A549 (cell line): Measurements from ENCODE around the gene RNF4. TPM values are rescaled to one million over a fixed set of nuclear protein-coding genes. Genes with fewer than 3 reads are reported as not detected.

ENCODE experiments used
- ATAC-seq, 2 experiments: fragments of 200-7000 bp in 1 of 2; fragments of >200 bp in 1 of 2; cut with Nextera tagmentation in 1 of 2; cut with Tn5 transposase in 1 of 2; 3 replicates each; pipeline versions ENCODE4 v1.8.0 to v1.9.1; 2018 to 2020; ENCODE audit warnings: mild to moderate bottlenecking in 1 of 2, moderate library complexity in 1 of 2
- CTCF ChIA-PET: fragments of 300-600 bp; sonication (Branson Sonifier 250); formaldehyde crosslinking; extraction: SDS; loops from one replicate; lab custom pipeline; 2021; ENCODE audit warnings: antibody characterized with exemption, inconsistent platforms; lab: Yijun Ruan, JAX
- POLR2A ChIA-PET: fragments of 350-600 bp; formaldehyde crosslinking; extraction: SDS; loops from one replicate; lab custom pipeline; 2021; ENCODE audit warnings: antibody characterized with exemption, inconsistent platforms; lab: Yijun Ruan, JAX
- DNase-seq, 2 experiments: peaks; one replicate each; pipeline versions ENCODE4 v3.0.0 to v3.0.0-alpha.2; 2011 to 2016; ENCODE audit warnings: low read depth in 1 of 2, low spot score in 1 of 2
- FAIRE-seq: peaks from 2 replicates; lab custom pipeline; 2011; peaks lifted over from hg19 to GRCh38; lab: Jason Lieb, UNC
- H3K27ac ChIP-seq, 2 experiments: fragments of >200 bp; sonication (Bioruptor Twin); formaldehyde crosslinking; 3 replicates each; pipeline ENCODE4 v1.5.1; 2016 to 2017
- H3K4me1 ChIP-seq: fragments of >200 bp; sonication (Bioruptor Twin); formaldehyde crosslinking; 3 replicates; pipeline ENCODE4 v1.6.1; 2016
- H3K4me2 ChIP-seq: fragments of >200 bp; sonication (Bioruptor Twin); formaldehyde crosslinking; 3 replicates; pipeline ENCODE4 v1.6.1; 2016
- H3K4me3 ChIP-seq: fragments of >200 bp; sonication (Bioruptor Twin); formaldehyde crosslinking; 3 replicates; pipeline ENCODE4 v1.5.1; 2016
- H3K9me3 ChIP-seq: fragments of >200 bp; sonication (Bioruptor Twin); formaldehyde crosslinking; 3 replicates; pipeline ENCODE4 v1.6.1; 2016
- ATOH8 ChIP-seq: fragments of 250-450 bp; sonication (Bioruptor Pico); IDR thresholded peaks from 2 replicates; pipeline ENCODE4 v1.5.0; 2020; ENCODE audit warnings: low read depth, mild to moderate bottlenecking, moderate library complexity
- BHLHE40 ChIP-seq: IDR thresholded peaks from 2 replicates; pipeline ENCODE4 v1.6.1; 2012; ENCODE audit warnings: low read depth, low read length, inconsistent platforms
- CBX8 ChIP-seq: fragments of 200-600 bp; sonication (generic); IDR thresholded peaks from 2 replicates; pipeline ENCODE4 v1.6.1; 2016
- CHD2 ChIP-seq: fragments of 150-350 bp; IDR thresholded peaks from 2 replicates; pipeline ENCODE4 v1.6.1; 2014; ENCODE audit warnings: low read length; ENCODE audit not compliant: partially characterized antibody
- CTCF ChIP-seq: fragments of >200 bp; sonication (Bioruptor Twin); formaldehyde crosslinking; IDR thresholded peaks from 3 replicates; pipeline ENCODE4 v1.5.1; 2016
- GATA3 ChIP-seq: IDR thresholded peaks from 2 replicates; pipeline ENCODE4 v1.6.1; 2012; ENCODE audit warnings: borderline replicate concordance
- HDAC2 ChIP-seq: fragments of 200-600 bp; sonication (generic); IDR thresholded peaks from 2 replicates; pipeline ENCODE4 v1.6.1; 2016
- HES2 ChIP-seq: fragments of >200 bp; sonication (Bioruptor Twin); formaldehyde crosslinking; IDR thresholded peaks from 2 replicates; pipeline ENCODE4 v1.6.1; 2016
- HOXB13 ChIP-seq: fragments of 250-450 bp; sonication (Bioruptor Pico); IDR thresholded peaks from 2 replicates; pipeline ENCODE4 v1.5.0; 2020; ENCODE audit warnings: low read depth, mild to moderate bottlenecking, moderate library complexity
- JUN ChIP-seq, 2 experiments: fragments of >200 bp; sonication (Bioruptor Twin); formaldehyde crosslinking; IDR thresholded peaks; 2 replicates in 1 of 2; 3 replicates in 1 of 2; pipeline ENCODE4 v1.6.1; 2016 to 2017
- JUNB ChIP-seq: fragments of >200 bp; sonication (Bioruptor Twin); formaldehyde crosslinking; IDR thresholded peaks from 2 replicates; pipeline ENCODE4 v1.6.1; 2016
- KDM1A ChIP-seq: fragments of 200-600 bp; sonication (generic); IDR thresholded peaks from 2 replicates; pipeline ENCODE4 v1.6.1; 2016; ENCODE audit warnings: low read depth, mild to moderate bottlenecking
- MAX ChIP-seq: IDR thresholded peaks from 2 replicates; pipeline ENCODE4 v1.6.1; 2012
- MYC ChIP-seq: IDR thresholded peaks from 2 replicates; pipeline ENCODE4 v1.6.1; 2012; ENCODE audit warnings: mild to moderate bottlenecking, inconsistent platforms, low read length, improper control_type of control experiment, borderline replicate concordance
- RCOR1 ChIP-seq: fragments of 150-350 bp; IDR thresholded peaks from 2 replicates; pipeline ENCODE4 v1.6.1; 2014; ENCODE audit warnings: antibody characterized with exemption, low read length, low read depth
- REST ChIP-seq: fragments of 200-600 bp; sonication (generic); IDR thresholded peaks from 2 replicates; pipeline ENCODE4 v1.6.1; 2016; ENCODE audit warnings: antibody characterized with exemption, mild to moderate bottlenecking, moderate library complexity
- RNF2 ChIP-seq: fragments of 200-600 bp; sonication (generic); IDR thresholded peaks from 2 replicates; pipeline ENCODE4 v1.6.1; 2016; ENCODE audit warnings: low read depth, mild to moderate bottlenecking, antibody characterized with exemption, moderate library complexity, borderline replicate concordance
- SREBF2 ChIP-seq: fragments of 450-650 bp; IDR thresholded peaks from 2 replicates; pipeline ENCODE4 v1.6.1; 2014; ENCODE audit warnings: mild to moderate bottlenecking, moderate library complexity
- ZC3H11A ChIP-seq: fragments of 450-650 bp; IDR thresholded peaks from 2 replicates; pipeline ENCODE4 v1.6.1; 2014; ENCODE audit warnings: antibody characterized with exemption, mild to moderate bottlenecking
- ZFP36 ChIP-seq: fragments of 450-650 bp; IDR thresholded peaks from 2 replicates; pipeline ENCODE4 v1.6.1; 2014; ENCODE audit warnings: borderline replicate concordance; ENCODE audit not compliant: partially characterized antibody
- ZSCAN20 ChIP-seq: fragments of 250-450 bp; sonication (Bioruptor Pico); IDR thresholded peaks from 2 replicates; pipeline ENCODE4 v1.8.0; 2022; ENCODE audit warnings: mild to moderate bottlenecking, moderate library complexity
- WGBS: methylation state at CpG from one replicate; pipeline ENCODE4 v1.1.6; 2017; ENCODE audit errors: missing lambda C conversion rate; 5-methylcytosine and 5-hydroxymethylcytosine counted together
- polyA plus RNA-seq, 4 experiments: library from polyadenylated mRNA; depleted of rRNA in 3 of 4; stranded (reverse); fragments of >200 nt; fragmentation: RNase III in 1 of 4; extraction: RNeasy Plus Mini Kit Qiagen cat#74134 plus additional on column Dnase treatment in 1 of 4; gene quantifications; 2 replicates in 3 of 4; 3 replicates in 1 of 4; pipeline ENCODE4 v1.2.3, GENCODE V29; 2011 to 2017

The RNF4 gene
- polyA plus RNA-seq, 2 of the 4 experiments (the other 2 are of a cell fraction), result 65.8 to 93.5 TPM

- TF ChIP-seq HDAC2 (no peak), REST (no peak), ATOH8 (no peak), CHD2 (no peak), HOXB13 (CRISPR knock-in tag) (no peak), MYC (no peak), ZFP36 (no peak), ZC3H11A (no peak), ZSCAN20 (no peak), GATA3 (no peak), JUNB (no peak), RNF2 (no peak), SREBF2 (no peak), RCOR1 (no peak), JUN (IDR thresholded peaks at IDR 0.05) (no peak), CBX8 (no peak), KDM1A (no peak), BHLHE40 (no peak)
- no peak for ATAC-seq
Observed at GRCh38 chr4:2486981-2487380, 18.1 kb downstream of the RNF4 start.

GRCh38 chr4:2487632-2488031 lies 18.7 kb downstream of the RNF4 start:
- TF ChIP-seq HES2 (no peak), CTCF (no peak), GATA3 (no peak), MAX (no peak)
- POLR2A ChIA-PET, result no interaction called here
- ATAC-seq, result no peak
- Histone ChIP-seq H3K9me3 (no peaks in the 10 kb centered on the region), H3K27ac (no peak overlapping the region), H3K4me3 (no peak overlapping the region), H3K4me2 (no peak overlapping the region), H3K4me1 (peaks cover 13% of the 10 kb centered on the region; the same call in 2 of the 3 replicates)
- CTCF ChIA-PET, result no interaction called here
- no peak for DNase-seq
- no peak for FAIRE-seq
- 85% methylated on average over 6 of the region's 6 CpGs for WGBS

More at GRCh38 chr4:2486981-2487380, 18.1 kb downstream of the RNF4 start:
- ChIA-PET POLR2A (no interaction called here), CTCF (no interaction called here)
- FAIRE-seq (no peak), DNase-seq (no peak)
- 95% methylated on average over 6 of the region's 6 CpGs for WGBS
- Histone ChIP-seq H3K27ac (no peak overlapping the region), H3K4me3 (no peak overlapping the region), H3K4me2 (no peak overlapping the region), H3K4me1 (peaks cover 13% of the 10 kb centered on the region; the same call in 2 of the 3 replicates), H3K9me3 (no peaks in the 10 kb centered on the region)
